Common myeloid progenitor, CD34-positive (primary cell): Measurements from ENCODE around the gene DIDO1.
"Not testable (repeated sequence)": the region's sequence is repeated elsewhere in the genome, so short reads cannot be mapped to it uniquely, and the experiment has no call there.

Source experiments
- CTCF ChIA-PET: fragments of 350-600 bp; sonication (Branson Sonifier 250); formaldehyde crosslinking; loops from one replicate; lab custom pipeline; 2021; ENCODE audit warnings: antibody characterized with exemption; lab: Charles Lee
- POLR2A ChIA-PET: fragments of 350-600 bp; sonication (Branson Sonifier 250); formaldehyde crosslinking; loops from one replicate; lab custom pipeline; 2021; ENCODE audit warnings: antibody characterized with exemption; lab: Charles Lee
- DNase-seq, 3 donors: peaks; one replicate each; pipeline versions ENCODE4 v3.0.0 to v3.0.0-alpha.2; 2013
- H3K27ac ChIP-seq, 2 experiments: 1 replicate in 1 of 2; 2 replicates in 1 of 2; pipeline ENCODE4 v1.7.0; 2013; ENCODE audit warnings: inconsistent platforms in 2 of 2, low read length in 2 of 2, mild to moderate bottlenecking in 2 of 2, low read depth in 1 of 2, moderate library complexity in 1 of 2; ENCODE audit not compliant: severe bottlenecking in 2 of 2, insufficient read depth in 1 of 2, poor library complexity in 1 of 2
- H3K27me3 ChIP-seq, 5 experiments: replicated peaks in 2 of 5; 1 replicate in 3 of 5; 2 replicates in 2 of 5; pipeline versions ENCODE4 v1.6.1 to v1.7.0; 2013; ENCODE audit warnings: low read length in 4 of 5, mild to moderate bottlenecking in 2 of 5, moderate library complexity in 2 of 5, inconsistent platforms in 1 of 5; ENCODE audit not compliant: insufficient read depth in 5 of 5, control insufficient read depth in 4 of 5
- H3K36me3 ChIP-seq, 4 experiments: 1 replicate in 2 of 4; 2 replicates in 2 of 4; pipeline versions ENCODE4 v1.6.1 to v1.7.0; 2013; ENCODE audit warnings: low read length in 3 of 4, control low read depth in 1 of 4, mild to moderate bottlenecking in 1 of 4; ENCODE audit not compliant: control insufficient read depth in 4 of 4, insufficient read depth in 4 of 4
- H3K4me1 ChIP-seq, 4 experiments: 1 replicate in 3 of 4; 2 replicates in 1 of 4; pipeline versions ENCODE4 v1.6.1 to v1.7.1; 2013; ENCODE audit warnings: low read length in 3 of 4, mild to moderate bottlenecking in 3 of 4, control low read depth in 1 of 4, inconsistent platforms in 1 of 4, moderate library complexity in 1 of 4; ENCODE audit not compliant: control insufficient read depth in 4 of 4, insufficient read depth in 4 of 4; ENCODE audit errors: control extremely low read depth in 1 of 4
- H3K4me3 ChIP-seq, 7 experiments: 1 replicate in 4 of 7; 2 replicates in 3 of 7; pipeline versions ENCODE4 v1.5.1 to v1.7.0; 2013; ENCODE audit warnings: mild to moderate bottlenecking in 7 of 7, low read length in 6 of 7, moderate library complexity in 6 of 7, inconsistent platforms in 2 of 7, low read depth in 2 of 7, control low read depth in 1 of 7; ENCODE audit not compliant: insufficient read depth in 4 of 7, control insufficient read depth in 1 of 7; ENCODE audit errors: extremely low read depth in 1 of 7
- H3K9me3 ChIP-seq, 5 experiments: 1 replicate in 4 of 5; 2 replicates in 1 of 5; pipeline versions ENCODE4 v1.6.1 to v1.7.1; 2013; ENCODE audit warnings: low read length in 4 of 5, mild to moderate bottlenecking in 2 of 5, inconsistent platforms in 1 of 5, low read depth in 1 of 5, moderate library complexity in 1 of 5; ENCODE audit not compliant: control insufficient read depth in 4 of 5, insufficient read depth in 2 of 5; ENCODE audit errors: control extremely low read depth in 1 of 5
- WGBS: methylation state at CpG from one replicate; pipeline ENCODE4 v1.1.5; 2013; ENCODE audit not compliant: insufficient coverage; 5-methylcytosine and 5-hydroxymethylcytosine counted together

Gene DIDO1

DNA sequence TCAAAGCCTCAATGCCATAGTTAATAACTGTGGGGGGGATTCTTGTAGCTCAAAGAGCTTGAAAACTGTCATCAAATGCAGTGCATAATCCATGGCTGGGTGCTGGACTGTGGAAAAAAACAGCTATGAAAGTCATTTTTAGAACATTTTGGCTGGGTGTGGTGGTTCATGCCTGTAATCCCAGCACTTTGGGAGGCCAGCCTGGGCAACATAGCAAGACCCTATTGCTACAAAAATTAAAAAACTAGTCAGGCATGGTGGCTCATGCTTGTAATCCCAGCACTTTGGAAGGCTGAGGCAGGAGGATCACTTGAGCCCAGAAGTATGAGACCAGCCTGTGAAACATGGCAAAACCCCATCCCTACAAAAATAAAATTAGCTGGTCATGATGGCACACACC, 76.9 kb downstream of the DIDO1 start:
- DNase-seq: no peak
- Histone ChIP-seq H3K4me3 (no peak overlapping the region), H3K27ac (no peak overlapping the region), H3K36me3 (peaks cover 2 to 22% (median 13%) of the 10 kb centered on the region in 4 experiments), H3K27me3 (no peaks in the 10 kb centered on the region), H3K4me1 (no peaks in the 10 kb centered on the region), H3K9me3 (no peaks in the 10 kb centered on the region)
- CTCF ChIA-PET: interaction anchor here (1.2 to 2.3 kb wide), 4 partner anchors 7 to 27 kb away, joined by 3 to 8 read pairs (median 4); no protein-coding TSS in a partner anchor
- POLR2A ChIA-PET: no interaction called here

DNA sequence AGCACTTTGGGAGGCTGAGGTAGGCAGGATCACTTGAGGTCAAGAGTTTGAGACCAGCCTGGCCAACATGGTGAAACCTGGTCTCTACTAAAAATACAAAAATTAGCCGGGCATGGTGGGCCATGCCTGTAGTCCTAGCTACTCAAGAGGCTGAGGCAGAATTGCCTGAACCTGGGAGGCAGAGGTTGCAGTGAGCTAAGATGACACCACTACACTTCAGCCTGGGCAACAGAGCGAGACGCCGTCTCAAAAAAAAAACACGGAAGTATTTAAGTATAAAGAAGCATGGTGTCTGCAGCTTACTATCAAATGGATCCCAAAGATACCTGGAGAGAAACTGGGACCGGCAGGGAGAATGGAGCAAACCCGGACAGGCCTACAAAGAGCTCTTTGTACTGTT, 77.4 kb downstream of the DIDO1 start:
- H3K4me1 ChIP-seq, H3K27me3 ChIP-seq, POLR2A ChIA-PET, DNase-seq, H3K4me3 ChIP-seq, H3K9me3 ChIP-seq, H3K27ac ChIP-seq: not testable (repeated sequence)
- H3K36me3 ChIP-seq: peaks cover 2 to 17% (median 11%) of the 10 kb centered on the region in 4 experiments
- CTCF ChIA-PET: interaction anchor here (0.9 to 2.3 kb wide), 5 partner anchors 8 to 39 kb away, joined by 3 to 8 read pairs (median 4); no protein-coding TSS in a partner anchor
- WGBS: 100% methylated on average over 6 of the region's 7 CpGs

DNA sequence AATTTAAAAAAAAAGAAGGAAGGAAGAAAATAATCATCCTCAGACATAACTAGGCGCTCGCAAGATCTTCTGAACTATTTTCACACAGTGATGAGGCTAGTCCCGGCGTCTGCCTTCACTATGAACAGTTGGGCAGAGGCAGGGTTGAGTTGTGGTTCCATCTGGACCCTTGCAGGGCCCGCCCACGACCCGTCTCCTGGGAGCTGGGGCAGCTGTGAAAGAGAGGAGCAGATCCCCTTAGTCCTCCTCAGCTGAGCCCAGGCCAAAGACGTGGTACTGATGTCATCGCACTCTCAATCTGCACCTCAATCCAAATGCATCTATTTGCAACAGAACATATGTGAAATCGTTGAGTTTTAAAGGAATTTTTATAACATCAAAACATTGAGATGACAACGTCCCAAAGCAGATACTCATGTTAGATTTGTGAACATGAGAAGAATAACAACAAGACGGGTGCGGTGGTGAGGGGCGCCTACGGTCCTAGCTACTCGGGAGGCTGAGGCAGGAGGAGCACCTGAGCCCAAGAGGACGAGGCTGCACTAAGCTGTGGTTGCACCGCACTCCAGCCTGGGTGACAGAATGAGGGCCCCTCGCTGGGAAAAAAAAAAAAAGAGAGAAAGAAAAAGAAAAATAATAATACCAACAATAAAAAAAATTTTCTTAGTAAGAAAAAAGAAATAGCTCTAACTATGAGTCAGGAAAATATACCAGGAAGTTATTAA, 80.0 kb downstream of the DIDO1 start:
- no peak for DNase-seq
- no peak overlapping the region for H3K27ac ChIP-seq
- H3K4me1 ChIP-seq: no peaks in the 10 kb centered on the region
- peaks cover 0 to 3% (median 1%) of the 10 kb centered on the region in 4 experiments for H3K36me3 ChIP-seq
- no peaks in the 10 kb centered on the region for H3K9me3 ChIP-seq
- no peaks in the 10 kb centered on the region for H3K27me3 ChIP-seq
- H3K4me3 ChIP-seq: no peak overlapping the region
- 97% methylated on average over 6 of the region's 19 CpGs for WGBS
- ChIA-PET POLR2A (no interaction called here), CTCF (interaction anchor here (1.1 to 2.2 kb wide), 4 partner anchors 10 to 30 kb away, joined by 3 to 10 read pairs (median 4); partner anchors contain the start of gene COL9A3)

DNA sequence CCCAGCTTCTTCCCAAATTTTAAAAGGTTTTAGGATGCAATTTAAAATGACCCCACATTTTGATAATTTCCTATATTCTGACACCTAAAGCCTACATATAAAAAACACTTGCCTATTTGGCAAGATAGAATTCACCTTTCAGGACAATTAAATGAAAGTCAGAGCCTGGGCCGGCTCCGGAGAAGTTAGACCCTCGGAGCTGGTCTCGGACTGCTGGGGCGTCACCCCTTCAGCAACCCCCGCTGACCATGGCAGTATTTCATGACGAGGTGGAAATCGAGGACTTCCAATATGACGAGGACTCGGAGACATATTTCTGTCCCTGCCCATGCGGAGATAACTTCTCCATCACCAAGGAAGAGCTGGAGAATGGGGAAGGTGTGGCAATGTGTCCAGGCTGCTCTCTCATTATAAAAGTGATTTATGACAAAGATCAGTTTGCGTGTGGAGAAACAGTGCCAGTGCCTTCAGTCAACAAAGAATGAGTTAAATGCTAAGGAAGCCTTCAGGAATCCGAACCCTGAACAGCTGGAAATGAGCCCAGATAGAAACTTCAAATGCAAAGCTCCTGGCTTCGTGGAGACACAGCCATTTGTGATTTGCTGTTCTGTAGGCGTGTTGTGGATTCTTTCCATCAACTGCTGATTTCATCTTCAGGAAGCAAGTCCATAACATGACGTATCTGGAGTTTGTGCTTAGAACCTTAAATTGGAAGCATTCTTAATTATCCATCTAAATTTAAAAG, 80.7 kb downstream of the DIDO1 start:
- no peak for DNase-seq
- Histone ChIP-seq H3K36me3 (peaks cover 0 to 3% (median 1%) of the 10 kb centered on the region in 4 experiments), H3K27ac (no peak overlapping the region), H3K4me1 (no peaks in the 10 kb centered on the region), H3K4me3 (no peak overlapping the region), H3K9me3 (no peaks in the 10 kb centered on the region), H3K27me3 (no peaks in the 10 kb centered on the region)
- ChIA-PET CTCF (interaction anchor here (0.8 to 2.2 kb wide), 3 partner anchors 9 to 23 kb away, joined by 3 to 10 read pairs (median 3); no protein-coding TSS in a partner anchor), POLR2A (no interaction called here)
- 98% methylated on average over 10 of the region's 16 CpGs for WGBS

DNA sequence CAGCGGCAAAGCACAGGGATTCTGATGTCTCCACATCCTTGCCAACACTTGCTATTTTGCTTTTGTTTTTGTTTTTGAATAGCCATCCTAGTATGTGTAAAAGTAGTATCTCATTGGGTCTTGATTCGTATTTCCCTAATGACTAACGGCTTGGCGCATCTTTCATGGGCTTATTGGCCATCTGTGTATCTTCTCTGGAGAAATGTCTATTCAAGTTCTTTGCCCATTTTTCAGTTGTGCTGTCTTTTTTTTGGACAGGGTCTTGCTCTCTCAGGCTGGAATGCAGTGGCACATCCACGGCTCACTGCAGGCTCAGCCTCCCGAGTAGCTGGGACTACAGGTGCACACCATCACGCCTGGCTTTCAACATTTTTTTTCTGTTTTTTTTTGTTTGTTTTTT, 82.1 kb downstream of the DIDO1 start:
- Histone ChIP-seq H3K4me3 (no peak overlapping the region), H3K36me3 (no peaks in the 10 kb centered on the region), H3K4me1 (no peaks in the 10 kb centered on the region), H3K27ac (no peak overlapping the region), H3K27me3 (no peaks in the 10 kb centered on the region), H3K9me3 (no peaks in the 10 kb centered on the region)
- DNase-seq: no peak
- ChIA-PET POLR2A (no interaction called here), CTCF (no interaction called here)
- WGBS: 100% methylated on average over 2 of the region's 7 CpGs

DNA sequence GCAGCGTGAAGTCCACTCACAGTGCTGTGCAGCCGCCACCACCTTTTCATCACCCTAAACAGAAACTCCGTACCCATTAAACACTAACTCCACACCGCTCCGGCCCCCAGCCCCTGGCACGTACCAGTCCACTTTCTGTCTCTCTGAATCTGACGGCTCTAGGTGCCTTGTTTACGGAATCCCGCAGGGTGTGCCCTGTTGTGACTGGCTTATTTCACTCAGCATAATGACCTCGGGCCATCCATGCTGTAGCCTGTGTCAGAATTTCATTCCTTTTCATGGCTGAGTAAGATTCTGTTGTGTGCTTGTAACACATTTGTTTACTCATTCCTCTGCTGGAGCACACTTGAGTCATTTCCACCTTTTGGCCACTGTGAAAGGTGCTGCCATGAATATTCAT, 82.6 kb downstream of the DIDO1 start:
- Histone ChIP-seq H3K4me3 (no peak overlapping the region), H3K36me3 (no peaks in the 10 kb centered on the region), H3K9me3 (no peaks in the 10 kb centered on the region), H3K27me3 (no peaks in the 10 kb centered on the region), H3K4me1 (no peaks in the 10 kb centered on the region), H3K27ac (no peak overlapping the region)
- CTCF ChIA-PET: no interaction called here
- POLR2A ChIA-PET: no interaction called here
- WGBS: 100% methylated on average over 8 of the region's 10 CpGs
- DNase-seq: no peak

DNA sequence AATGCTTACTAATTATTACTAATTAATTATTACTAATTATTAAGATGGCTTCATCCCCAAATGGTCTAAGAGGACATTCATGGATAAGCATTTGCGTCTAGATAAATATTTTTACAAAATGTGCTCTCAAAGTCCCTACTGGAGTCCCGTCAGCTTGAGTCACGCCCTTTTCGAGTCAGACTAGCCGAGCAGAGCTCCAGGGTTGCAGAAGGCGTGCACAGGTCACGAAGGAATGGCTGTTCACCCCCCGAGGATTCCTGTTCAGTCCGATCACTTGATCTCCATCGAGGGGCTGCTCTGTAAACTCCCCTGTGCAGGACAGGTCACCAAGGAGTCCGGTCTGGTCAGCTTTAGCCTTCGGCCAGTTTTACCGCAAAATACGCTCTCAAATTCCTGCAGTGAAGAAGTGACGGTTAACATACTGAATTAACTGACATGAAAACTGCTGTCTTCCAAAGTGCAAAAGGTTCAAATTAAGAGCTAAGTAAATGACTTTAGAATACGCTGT, 84.5 kb downstream of the DIDO1 start:
- no peak for DNase-seq
- ChIA-PET CTCF (interaction anchor here (1.0 to 1.6 kb wide), 2 partner anchors 19 to 167 kb away, joined by 3 to 4 read pairs; no protein-coding TSS in a partner anchor), POLR2A (no interaction called here)
- Histone ChIP-seq H3K9me3 (no peaks in the 10 kb centered on the region), H3K27ac (no peak overlapping the region), H3K4me1 (peaks cover 0 to 3% (median 0%) of the 10 kb centered on the region in 4 experiments), H3K36me3 (no peaks in the 10 kb centered on the region), H3K27me3 (no peaks in the 10 kb centered on the region), H3K4me3 (no peak overlapping the region)
- 97% methylated on average over 15 of the region's 16 CpGs for WGBS
